Thoracic aorta (tissue), 2 donors: ENCODE measurements around the gene STRA6. TPM values are rescaled to one million over a fixed set of nuclear protein-coding genes. Genes with fewer than 3 reads are reported as not detected.

Source experiments
- ATAC-seq: fragments of 150-250 bp; one replicate; pipeline ENCODE4 v1.8.0; 2017; ENCODE audit warnings: low read depth; ENCODE audit not compliant: insufficient number of reproducible peaks, low FRiP score
- DNase-seq: peaks from one replicate; pipeline ENCODE4 v3.0.0-alpha.2; 2020; ENCODE audit warnings: low spot score
- H3K27ac ChIP-seq, 2 donors: fragments of 200-600 bp; sonication (generic); 1 replicate in 1 of 2; 2 replicates in 1 of 2; pipeline ENCODE4 v1.5.1; 2016; ENCODE audit warnings: mild to moderate bottlenecking in 2 of 2, moderate library complexity in 2 of 2
- H3K27me3 ChIP-seq: fragments of 200-600 bp; sonication (generic); replicated peaks from 2 replicates; pipeline ENCODE4 v1.6.0; 2016; ENCODE audit warnings: mild to moderate bottlenecking; ENCODE audit not compliant: insufficient read depth
- H3K36me3 ChIP-seq: fragments of 200-600 bp; sonication (generic); one replicate; pipeline ENCODE4 v1.5.1; 2016
- H3K4me1 ChIP-seq, 2 donors: fragments of 200-600 bp; sonication (generic); 1 replicate in 1 of 2; 2 replicates in 1 of 2; pipeline versions ENCODE4 v1.5.1 to v1.6.0; 2016; ENCODE audit warnings: low read depth in 2 of 2, mild to moderate bottlenecking in 1 of 2; ENCODE audit not compliant: control insufficient read depth in 1 of 2
- H3K4me3 ChIP-seq: fragments of 200-600 bp; sonication (generic); 2 replicates; pipeline ENCODE4 v1.5.1; 2016; ENCODE audit warnings: mild to moderate bottlenecking
- H3K9me3 ChIP-seq: fragments of 200-600 bp; sonication (generic); 2 replicates; pipeline ENCODE4 v1.5.1; 2016
- total RNA-seq, 2 donors: library from RNA; depleted of rRNA; stranded (reverse); fragments of >200 nt; gene quantifications; one replicate each; pipeline versions ENCODE4 v1.1.0 to v1.2.3, GENCODE V29; 2016
- TF ChIP-seq, protein P1 (sequence below): fragments of 200-600 bp; sonication (generic); IDR thresholded peaks from one replicate; pipeline ENCODE4 v1.5.1; 2019; ENCODE audit warnings: antibody characterized with exemption

The STRA6 gene
- total RNA-seq, 2 donors from 2014 or later, result 0.28 TPM; not detected in 1

- Histone ChIP-seq H3K4me3 (peak overlapping the region; percentile 52), H3K27ac (peak overlapping the region in 1 of 2 donors; percentile 57), H3K27me3 (no peaks in the 10 kb centered on the region), H3K4me1 (peaks cover 14 to 66% of the 10 kb centered on the region in 2 donors), H3K9me3 (no peaks in the 10 kb centered on the region), H3K36me3 (no peaks in the 10 kb centered on the region)
- ATAC-seq (peak; percentile 34), DNase-seq (no peak)
- TF ChIP-seq, protein P1, sequence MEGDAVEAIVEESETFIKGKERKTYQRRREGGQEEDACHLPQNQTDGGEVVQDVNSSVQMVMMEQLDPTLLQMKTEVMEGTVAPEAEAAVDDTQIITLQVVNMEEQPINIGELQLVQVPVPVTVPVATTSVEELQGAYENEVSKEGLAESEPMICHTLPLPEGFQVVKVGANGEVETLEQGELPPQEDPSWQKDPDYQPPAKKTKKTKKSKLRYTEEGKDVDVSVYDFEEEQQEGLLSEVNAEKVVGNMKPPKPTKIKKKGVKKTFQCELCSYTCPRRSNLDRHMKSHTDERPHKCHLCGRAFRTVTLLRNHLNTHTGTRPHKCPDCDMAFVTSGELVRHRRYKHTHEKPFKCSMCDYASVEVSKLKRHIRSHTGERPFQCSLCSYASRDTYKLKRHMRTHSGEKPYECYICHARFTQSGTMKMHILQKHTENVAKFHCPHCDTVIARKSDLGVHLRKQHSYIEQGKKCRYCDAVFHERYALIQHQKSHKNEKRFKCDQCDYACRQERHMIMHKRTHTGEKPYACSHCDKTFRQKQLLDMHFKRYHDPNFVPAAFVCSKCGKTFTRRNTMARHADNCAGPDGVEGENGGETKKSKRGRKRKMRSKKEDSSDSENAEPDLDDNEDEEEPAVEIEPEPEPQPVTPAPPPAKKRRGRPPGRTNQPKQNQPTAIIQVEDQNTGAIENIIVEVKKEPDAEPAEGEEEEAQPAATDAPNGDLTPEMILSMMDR, result no peak
These were observed 29.7 kb downstream of the STRA6 start for GRCh38 chr15:74172701-74173379.

DNA sequence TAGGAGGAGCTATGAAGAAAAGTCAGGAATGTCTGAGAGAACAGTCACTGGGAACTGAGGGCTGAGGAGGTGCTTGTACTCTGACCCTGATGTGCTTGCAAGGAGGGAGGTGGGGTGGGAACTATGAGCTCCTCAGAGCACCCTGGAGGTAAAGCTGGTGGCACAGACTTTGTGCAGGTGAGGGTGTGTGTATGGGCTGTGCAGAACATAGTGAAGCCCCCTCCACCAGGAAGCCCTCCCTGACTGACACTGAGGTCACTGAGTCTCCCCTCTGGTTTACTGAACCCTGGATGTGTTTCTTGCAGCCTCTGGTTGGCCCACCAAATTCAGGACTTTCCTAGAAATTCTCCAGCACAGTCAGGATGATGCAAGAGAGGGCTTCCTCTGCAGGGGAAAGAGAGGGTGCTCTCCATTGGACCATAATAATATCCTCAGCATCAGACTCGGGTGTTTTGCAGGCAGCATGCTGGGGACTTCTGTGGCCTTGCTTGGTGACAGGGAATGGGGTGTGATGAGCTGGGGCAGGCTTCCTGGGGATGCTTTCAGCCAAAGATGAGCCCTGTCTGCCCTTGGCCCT lies 30.5 kb downstream of the STRA6 start:
- ATAC-seq (no peak), DNase-seq (no peak)
- H3K9me3 ChIP-seq, result no peaks in the 10 kb centered on the region
- no peak overlapping the region for H3K27ac ChIP-seq
- H3K36me3 ChIP-seq, result no peaks in the 10 kb centered on the region
- H3K4me3 ChIP-seq, result no peak overlapping the region
- TF ChIP-seq, protein P1, result no peak
- peaks cover 8 to 58% of the 10 kb centered on the region in 2 donors for H3K4me1 ChIP-seq
- H3K27me3 ChIP-seq, result no peaks in the 10 kb centered on the region

GRCh38 chr15:74170875-74171578 lies 31.6 kb downstream of the STRA6 start:
- Histone ChIP-seq H3K4me3 (no peak overlapping the region), H3K27ac (no peak overlapping the region), H3K27me3 (no peaks in the 10 kb centered on the region), H3K36me3 (no peaks in the 10 kb centered on the region), H3K9me3 (no peaks in the 10 kb centered on the region), H3K4me1 (peaks cover 4 to 48% of the 10 kb centered on the region in 2 donors)
- DNase-seq (no peak), ATAC-seq (no peak)
- TF ChIP-seq, protein P1, result no peak

- no peak overlapping the region for H3K27ac ChIP-seq
- ATAC-seq, result no peak
- no peak overlapping the region for H3K4me3 ChIP-seq
- H3K9me3 ChIP-seq, result no peaks in the 10 kb centered on the region
- no peak for DNase-seq
- no peaks in the 10 kb centered on the region for H3K36me3 ChIP-seq
- TF ChIP-seq, protein P1, result no peak
- H3K4me1 ChIP-seq, result peaks cover 4 to 40% of the 10 kb centered on the region in 2 donors
- H3K27me3 ChIP-seq, result no peaks in the 10 kb centered on the region
These were observed 32.3 kb downstream of the STRA6 start for GRCh38 chr15:74170071-74170844.
